Measurements from ENCODE around the gene SMC2. TPM values are rescaled to one million over a fixed set of nuclear protein-coding genes. Genes with fewer than 3 reads are reported as not detected.

Gene SMC2
- 10 to 100 TPM in 1 of 4 donors, 1 to 10 TPM in 3; 3.3 to 30.4 (median 5.7) TPM for total RNA-seq

DNA sequence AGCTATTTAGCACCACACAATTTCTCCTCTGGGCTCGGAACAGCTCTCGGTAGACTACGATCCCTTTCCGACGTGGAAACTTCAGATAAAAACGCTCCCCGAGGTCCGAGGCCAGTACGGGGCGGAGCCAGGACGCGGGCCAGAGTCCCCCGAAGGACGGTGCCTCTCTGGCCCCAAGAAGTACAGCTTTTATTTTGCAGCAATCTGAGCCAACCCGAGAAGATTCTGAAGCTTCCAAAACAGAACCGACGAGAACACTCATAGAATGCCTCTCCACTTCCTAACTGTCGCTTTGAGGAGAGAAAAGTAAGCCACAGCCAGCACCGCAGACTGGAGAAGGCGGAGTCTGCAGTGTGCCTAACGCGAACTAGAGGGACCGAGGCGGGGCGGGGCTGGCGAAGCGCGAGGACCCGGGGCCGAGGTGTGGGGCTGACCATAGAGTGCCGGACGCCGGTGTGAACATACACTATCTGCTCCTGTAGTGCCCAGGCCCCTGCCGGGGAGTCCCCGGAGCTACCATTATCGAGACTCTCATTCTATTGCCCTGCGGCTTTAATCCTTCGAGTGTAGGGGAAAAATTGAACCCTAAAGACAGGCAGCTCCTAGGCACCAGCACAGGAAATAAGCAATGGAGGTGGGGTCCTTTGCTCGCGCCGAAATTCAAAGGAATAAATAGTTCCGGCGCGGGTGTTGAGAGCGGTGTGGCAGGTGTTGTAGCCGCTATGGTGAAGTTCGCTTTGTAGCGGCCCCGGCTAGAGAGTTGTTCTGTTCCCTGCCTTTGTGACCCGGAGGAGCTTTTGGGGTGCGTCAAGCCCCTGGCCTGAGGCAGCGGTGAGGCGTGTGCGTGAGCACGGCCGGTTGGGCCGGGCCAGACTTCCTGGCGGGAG, at the start of gene SMC2:
Gene SMC2 (plus strand): TSS at position 663 of the 887 bp plus-strand sequence. CDS start 1,076 bp downstream, outside the sequence.
- peak; percentile 65 to 75 for TF ChIP-seq POLR2A (IDR thresholded peaks at IDR 0.05)
- TF ChIP-seq, protein P1, sequence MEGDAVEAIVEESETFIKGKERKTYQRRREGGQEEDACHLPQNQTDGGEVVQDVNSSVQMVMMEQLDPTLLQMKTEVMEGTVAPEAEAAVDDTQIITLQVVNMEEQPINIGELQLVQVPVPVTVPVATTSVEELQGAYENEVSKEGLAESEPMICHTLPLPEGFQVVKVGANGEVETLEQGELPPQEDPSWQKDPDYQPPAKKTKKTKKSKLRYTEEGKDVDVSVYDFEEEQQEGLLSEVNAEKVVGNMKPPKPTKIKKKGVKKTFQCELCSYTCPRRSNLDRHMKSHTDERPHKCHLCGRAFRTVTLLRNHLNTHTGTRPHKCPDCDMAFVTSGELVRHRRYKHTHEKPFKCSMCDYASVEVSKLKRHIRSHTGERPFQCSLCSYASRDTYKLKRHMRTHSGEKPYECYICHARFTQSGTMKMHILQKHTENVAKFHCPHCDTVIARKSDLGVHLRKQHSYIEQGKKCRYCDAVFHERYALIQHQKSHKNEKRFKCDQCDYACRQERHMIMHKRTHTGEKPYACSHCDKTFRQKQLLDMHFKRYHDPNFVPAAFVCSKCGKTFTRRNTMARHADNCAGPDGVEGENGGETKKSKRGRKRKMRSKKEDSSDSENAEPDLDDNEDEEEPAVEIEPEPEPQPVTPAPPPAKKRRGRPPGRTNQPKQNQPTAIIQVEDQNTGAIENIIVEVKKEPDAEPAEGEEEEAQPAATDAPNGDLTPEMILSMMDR (IDR thresholded peaks at IDR 0.05) = no peak
- Histone ChIP-seq H3K4me1 (peaks cover 6% of the 10 kb centered on the region in 2 donors), H3K27me3 (no peaks in the 10 kb centered on the region), H3K9me3 (no peaks in the 10 kb centered on the region), H3K27ac (peak within 1 kb of the TSS; percentile 95 to 99), H3K4me3 (peak within 1 kb of the TSS; percentile 66 to 78), H3K36me3 (no peaks in the 10 kb centered on the region)
- DNase-seq = peak; percentile 89 to 94
- intact Hi-C loops (cut with DNase I; ENCODE audit: low total_unique reads) = no loop called here

GRCh38 chr9:104068546-104068945, 25.6 kb upstream of the SMC2 start:
- no peaks in the 10 kb centered on the region for H3K4me1 ChIP-seq
- H3K27me3 ChIP-seq = no peaks in the 10 kb centered on the region
- H3K9me3 ChIP-seq = no peaks in the 10 kb centered on the region
- intact Hi-C loops (cut with DNase I; ENCODE audit: low total_unique reads) = no loop called here
- no peak overlapping the region for H3K27ac ChIP-seq
- H3K4me3 ChIP-seq = no peak overlapping the region
- no peak for TF ChIP-seq POLR2A (IDR thresholded peaks at IDR 0.05)
- TF ChIP-seq, protein P1 (IDR thresholded peaks at IDR 0.05) = no peak
- no peak for DNase-seq
- H3K36me3 ChIP-seq = no peaks in the 10 kb centered on the region

DNA sequence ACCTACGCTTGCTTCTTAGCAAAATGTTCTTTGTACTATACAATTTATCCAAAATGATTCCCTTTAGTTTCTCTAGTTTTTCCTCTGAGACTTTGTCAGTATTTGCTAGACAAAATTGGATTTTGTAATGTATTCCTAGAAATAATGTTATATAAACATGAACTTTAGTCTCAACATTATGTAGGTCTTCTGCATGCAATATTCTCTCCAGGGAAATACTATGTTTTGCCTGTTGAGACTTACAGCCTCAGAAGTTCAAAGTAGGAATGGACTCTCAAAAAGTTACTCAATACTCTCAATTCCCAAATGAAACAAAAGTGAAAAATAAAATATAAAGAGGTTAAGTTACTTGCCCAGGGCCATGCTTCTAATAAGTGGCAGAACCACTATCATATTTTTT, 24.8 kb upstream of the SMC2 start:
- Histone ChIP-seq H3K4me3 (no peak overlapping the region), H3K27me3 (no peaks in the 10 kb centered on the region), H3K27ac (no peak overlapping the region), H3K36me3 (no peaks in the 10 kb centered on the region), H3K4me1 (no peaks in the 10 kb centered on the region), H3K9me3 (no peaks in the 10 kb centered on the region)
- no peak for DNase-seq
- intact Hi-C loops (cut with DNase I; ENCODE audit: low total_unique reads) = no loop called here
- TF ChIP-seq, protein P1 (IDR thresholded peaks at IDR 0.05) = no peak
- TF ChIP-seq POLR2A (IDR thresholded peaks at IDR 0.05) = no peak

DNA sequence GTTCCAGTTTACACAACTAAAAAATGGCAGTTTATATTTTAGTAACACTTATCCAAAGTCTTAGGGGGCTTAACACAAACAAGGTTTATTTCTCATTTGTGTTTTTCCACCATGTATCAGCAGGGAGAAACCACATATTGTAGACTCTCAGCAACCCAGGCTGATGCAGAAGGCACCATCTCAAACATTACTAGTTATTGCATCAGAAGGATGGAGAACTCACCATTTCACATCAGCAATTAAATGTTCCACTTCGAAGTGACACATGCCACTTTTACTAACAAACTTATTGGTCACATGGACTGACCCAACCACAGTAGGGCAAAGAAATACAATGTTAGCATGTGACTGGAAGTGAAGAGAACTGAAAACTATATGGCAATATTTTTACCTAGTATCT, 22.5 kb upstream of the SMC2 start:
- Histone ChIP-seq H3K9me3 (no peaks in the 10 kb centered on the region), H3K4me1 (no peaks in the 10 kb centered on the region), H3K27me3 (no peaks in the 10 kb centered on the region), H3K4me3 (no peak overlapping the region), H3K36me3 (no peaks in the 10 kb centered on the region), H3K27ac (no peak overlapping the region)
- intact Hi-C loops (cut with DNase I; ENCODE audit: low total_unique reads) = no loop called here
- TF ChIP-seq, protein P1 (IDR thresholded peaks at IDR 0.05) = no peak
- TF ChIP-seq POLR2A (IDR thresholded peaks at IDR 0.05) = no peak
- no peak for DNase-seq

- TF ChIP-seq, protein P1 (IDR thresholded peaks at IDR 0.05) = no peak
- no peak for TF ChIP-seq POLR2A (IDR thresholded peaks at IDR 0.05)
- Histone ChIP-seq H3K9me3 (no peaks in the 10 kb centered on the region), H3K36me3 (no peaks in the 10 kb centered on the region), H3K27me3 (no peaks in the 10 kb centered on the region), H3K27ac (no peak overlapping the region), H3K4me1 (no peaks in the 10 kb centered on the region), H3K4me3 (no peak overlapping the region)
- DNase-seq = no peak
- intact Hi-C loops (cut with DNase I; ENCODE audit: low total_unique reads) = no loop called here
These were observed 20.9 kb upstream of the SMC2 start for GRCh38 chr9:104073098-104073769.
